Left ventricle myocardium inferior (tissue), 1 donor: ENCODE data around the gene CWC27. TPM values are rescaled to one million over a fixed set of nuclear protein-coding genes. Genes with fewer than 3 reads are reported as not detected.

Experiments used
- DNase-seq: peaks from one replicate; pipeline ENCODE4 v3.0.0-alpha.2; 2020
- H3K27ac ChIP-seq: fragments of 200-600 bp; replicated peaks from 2 replicates; pipeline ENCODE4 v1.8.0; 2021
- H3K27me3 ChIP-seq: fragments of 200-600 bp; 2 replicates; pipeline ENCODE4 v1.8.0; 2021; ENCODE audit warnings: low read depth
- H3K36me3 ChIP-seq: fragments of 200-600 bp; 2 replicates; pipeline ENCODE4 v1.8.0; 2021
- H3K4me1 ChIP-seq: fragments of 200-600 bp; 2 replicates; pipeline ENCODE4 v1.8.0; 2021
- H3K4me3 ChIP-seq: fragments of 200-600 bp; 2 replicates; pipeline ENCODE4 v1.8.0; 2021; ENCODE audit warnings: mild to moderate bottlenecking, moderate library complexity
- H3K9me3 ChIP-seq: fragments of 200-600 bp; replicated peaks from 2 replicates; pipeline ENCODE4 v1.8.0; 2021
- CTCF ChIP-seq: fragments of 200-600 bp; IDR thresholded peaks from 2 replicates; pipeline ENCODE4 v1.8.0; 2021; ENCODE audit warnings: antibody characterized with exemption, mild to moderate bottlenecking, borderline replicate concordance
- intact Hi-C: fragments of 100-400 bp; cut with micrococcal nuclease; formaldehyde crosslinking; loops from one replicate; pipeline ENCODE4 v1.11.0; 2022
- total RNA-seq: library from RNA; stranded (reverse); fragmentation: NEBNext Ultra II Directional; extraction: Animal tissue kit (Norgen Biotek cat#: 25700); gene quantifications from one replicate; pipeline ENCODE4 v1.2.1, GENCODE V29; 2021
- donor health status: DM: no; HTN: yes; CAD: no; lungs with severe emphysema.

Gene CWC27
- total RNA-seq, 1 donor from 2014 or later: 26.7 TPM

DNA sequence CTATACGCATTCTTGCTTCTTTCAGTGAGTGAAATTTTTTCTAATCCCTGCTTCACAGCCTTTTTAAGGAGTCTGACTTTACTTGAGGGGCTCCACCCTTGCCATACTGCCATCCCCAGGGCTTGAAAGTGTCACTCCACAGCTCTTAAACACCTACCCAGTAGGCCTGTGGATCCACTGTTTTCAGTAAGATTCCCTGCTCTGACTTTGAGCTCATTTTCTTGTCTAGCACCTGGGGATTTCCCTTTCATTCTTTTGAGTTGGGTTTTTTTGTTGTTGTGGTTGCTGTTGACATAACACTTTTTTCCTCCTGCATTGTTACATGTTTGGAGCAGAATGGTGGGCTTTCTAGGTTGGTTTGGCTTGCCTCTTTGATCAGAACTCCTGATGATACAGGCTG is 23.8 kb upstream of the CWC27 start:
- DNase-seq: no peak
- peaks cover 16% of the 10 kb centered on the region for H3K4me1 ChIP-seq
- no peaks in the 10 kb centered on the region for H3K27me3 ChIP-seq
- H3K4me3 ChIP-seq: no peak overlapping the region
- H3K36me3 ChIP-seq: peaks cover 14% of the 10 kb centered on the region
- no peaks in the 10 kb centered on the region for H3K9me3 ChIP-seq
- no peak for TF ChIP-seq CTCF
- no peak overlapping the region for H3K27ac ChIP-seq
- intact Hi-C loops: no loop called here

GRCh38 chr5:64746446-64746845 is 22.3 kb upstream of the CWC27 start:
- no peak for DNase-seq
- intact Hi-C loops: no loop called here
- H3K27me3 ChIP-seq: no peaks in the 10 kb centered on the region

GRCh38 chr5:64749385-64749784 is 19.3 kb upstream of the CWC27 start:
- Histone ChIP-seq H3K4me3 (no peak overlapping the region), H3K9me3 (no peaks in the 10 kb centered on the region), H3K4me1 (no peaks in the 10 kb centered on the region), H3K27ac (no peak overlapping the region), H3K27me3 (no peaks in the 10 kb centered on the region), H3K36me3 (peaks cover 28% of the 10 kb centered on the region)
- DNase-seq: no peak
- intact Hi-C loops: no loop called here
- no peak for TF ChIP-seq CTCF

More at GRCh38 chr5:64746446-64746845, 22.3 kb upstream of the CWC27 start:
- Histone ChIP-seq H3K27ac (no peak overlapping the region), H3K4me3 (no peak overlapping the region), H3K4me1 (peaks cover 16% of the 10 kb centered on the region), H3K36me3 (peaks cover 6% of the 10 kb centered on the region), H3K9me3 (no peaks in the 10 kb centered on the region)
- TF ChIP-seq CTCF: no peak

DNA sequence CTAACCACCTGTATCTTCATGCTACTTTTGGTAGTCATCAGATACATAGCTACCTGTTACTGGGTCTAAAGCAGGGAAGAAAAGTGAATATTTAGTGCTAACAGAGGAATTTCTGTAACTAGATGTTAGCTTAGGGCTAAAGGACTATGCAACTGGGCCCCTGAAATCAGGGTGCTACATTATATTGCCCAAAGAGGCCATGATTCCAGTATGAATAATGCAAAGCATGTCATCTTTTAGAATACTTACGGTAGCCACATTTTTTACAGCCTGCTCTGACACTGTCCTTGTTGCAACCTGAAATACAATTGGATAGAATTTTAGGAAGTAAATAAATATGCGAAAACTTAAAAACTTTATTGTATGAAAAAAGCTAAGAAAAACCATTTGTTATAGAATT is 14.7 kb upstream of the CWC27 start:
- intact Hi-C loops: no loop called here

GRCh38 chr5:64758901-64759300 is 9.8 kb upstream of the CWC27 start:
- Histone ChIP-seq H3K27me3 (no peaks in the 10 kb centered on the region), H3K36me3 (peaks cover 9% of the 10 kb centered on the region), H3K9me3 (no peaks in the 10 kb centered on the region), H3K27ac (no peak overlapping the region), H3K4me3 (no peak overlapping the region), H3K4me1 (peaks cover 35% of the 10 kb centered on the region)
- DNase-seq: no peak
- no peak for TF ChIP-seq CTCF
- intact Hi-C loops: no loop called here

More for the DNA sequence above, 14.7 kb upstream of the CWC27 start:
- H3K27me3 ChIP-seq: no peaks in the 10 kb centered on the region
- H3K4me3 ChIP-seq: no peak overlapping the region
- TF ChIP-seq CTCF: no peak
- H3K9me3 ChIP-seq: no peaks in the 10 kb centered on the region
- no peak for DNase-seq
- H3K4me1 ChIP-seq: peaks cover 5% of the 10 kb centered on the region
- peaks cover 24% of the 10 kb centered on the region for H3K36me3 ChIP-seq
- no peak overlapping the region for H3K27ac ChIP-seq
